GM21528 (cell line): ENCODE measurements around the gene CCDC182.

ENCODE experiments used
- ATAC-seq: cut with Tn5 transposase; IDR thresholded peaks from one replicate; pipeline ENCODE4 v1.9.1; 2021; ENCODE audit warnings: mild to moderate bottlenecking, moderate library complexity; ENCODE audit not compliant: unreplicated experiment, low FRiP score

The CCDC182 gene

DNA sequence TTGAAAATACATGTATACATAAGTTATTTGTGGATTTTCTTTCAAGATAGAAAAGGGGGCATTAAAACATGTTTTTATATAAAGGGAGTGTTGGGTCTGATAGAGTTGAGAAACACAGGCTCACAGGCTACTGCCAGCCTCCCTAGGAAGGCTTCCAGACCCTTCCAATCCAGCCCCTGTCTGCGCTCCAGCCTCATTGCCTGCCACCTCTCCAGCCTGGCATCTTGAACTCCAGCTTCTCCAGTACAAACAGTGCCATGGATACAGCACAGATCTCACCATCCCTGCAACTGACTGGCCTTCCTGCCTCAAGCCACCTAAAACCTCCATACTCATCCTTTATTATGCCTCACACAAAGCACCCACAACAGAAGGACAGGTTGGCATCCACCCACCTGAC is 40.7 kb downstream of the CCDC182 start:
- ATAC-seq = no peak

DNA sequence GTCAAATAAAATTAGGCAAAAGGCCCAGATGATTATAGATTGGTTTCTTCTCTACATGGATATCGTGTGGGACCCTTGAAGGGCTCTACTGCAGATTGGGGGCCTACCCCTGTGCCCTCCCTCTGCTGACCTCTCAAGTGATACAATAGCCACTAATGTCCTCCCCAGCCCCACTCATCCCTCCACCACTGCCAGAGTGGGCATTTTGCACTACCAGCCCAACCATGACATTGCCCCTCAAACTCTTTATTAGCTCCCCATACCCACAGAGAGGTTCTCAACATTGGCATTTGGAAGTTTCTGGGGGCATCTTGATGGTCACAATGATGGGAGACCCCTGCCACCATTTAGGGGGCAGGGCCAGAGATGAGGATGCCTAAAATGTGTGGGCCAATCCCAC is 41.8 kb downstream of the CCDC182 start:
- ATAC-seq = no peak

DNA sequence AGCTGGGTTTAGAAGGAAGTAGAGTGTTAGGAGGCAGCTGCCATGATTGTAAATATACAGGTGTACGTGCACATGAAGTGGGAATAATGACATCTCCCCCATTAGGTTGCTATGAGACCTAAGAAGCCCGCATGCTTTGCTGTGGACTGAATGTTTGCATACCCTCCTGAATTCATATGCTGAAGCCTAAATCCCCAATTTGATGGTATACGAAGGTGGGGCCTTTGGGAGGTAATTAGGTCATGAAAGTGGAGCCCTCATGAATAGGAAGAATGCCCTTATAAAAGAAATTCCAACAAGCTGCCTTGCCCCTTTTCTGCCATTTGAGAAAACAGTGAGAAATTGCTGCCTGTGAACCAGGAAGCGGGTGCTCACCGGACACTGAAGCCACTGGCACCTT is 44.0 kb downstream of the CCDC182 start:
- no peak for ATAC-seq

DNA sequence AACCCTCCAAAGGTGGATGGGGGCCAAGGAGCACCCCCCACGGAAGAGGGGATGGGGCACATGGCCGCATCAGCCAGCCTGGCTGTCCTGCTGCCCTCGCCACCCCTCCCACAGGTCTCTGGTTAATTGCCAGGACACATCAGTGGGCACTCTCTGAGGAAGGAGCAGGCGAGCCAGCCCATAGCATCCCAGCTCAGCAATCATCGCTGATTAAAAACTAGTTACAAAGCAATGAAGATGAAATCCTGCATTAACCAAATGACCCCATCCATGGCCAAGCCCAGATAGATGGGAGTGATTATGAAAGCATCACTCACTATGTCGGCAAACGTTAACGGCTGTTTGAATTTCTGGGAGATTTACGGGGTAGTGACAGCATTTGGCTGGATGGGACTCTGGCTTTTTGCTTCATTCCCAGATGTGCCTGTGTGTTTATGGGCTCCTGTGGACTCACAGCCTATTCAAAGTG is 45.3 kb downstream of the CCDC182 start:
- ATAC-seq = no peak

DNA sequence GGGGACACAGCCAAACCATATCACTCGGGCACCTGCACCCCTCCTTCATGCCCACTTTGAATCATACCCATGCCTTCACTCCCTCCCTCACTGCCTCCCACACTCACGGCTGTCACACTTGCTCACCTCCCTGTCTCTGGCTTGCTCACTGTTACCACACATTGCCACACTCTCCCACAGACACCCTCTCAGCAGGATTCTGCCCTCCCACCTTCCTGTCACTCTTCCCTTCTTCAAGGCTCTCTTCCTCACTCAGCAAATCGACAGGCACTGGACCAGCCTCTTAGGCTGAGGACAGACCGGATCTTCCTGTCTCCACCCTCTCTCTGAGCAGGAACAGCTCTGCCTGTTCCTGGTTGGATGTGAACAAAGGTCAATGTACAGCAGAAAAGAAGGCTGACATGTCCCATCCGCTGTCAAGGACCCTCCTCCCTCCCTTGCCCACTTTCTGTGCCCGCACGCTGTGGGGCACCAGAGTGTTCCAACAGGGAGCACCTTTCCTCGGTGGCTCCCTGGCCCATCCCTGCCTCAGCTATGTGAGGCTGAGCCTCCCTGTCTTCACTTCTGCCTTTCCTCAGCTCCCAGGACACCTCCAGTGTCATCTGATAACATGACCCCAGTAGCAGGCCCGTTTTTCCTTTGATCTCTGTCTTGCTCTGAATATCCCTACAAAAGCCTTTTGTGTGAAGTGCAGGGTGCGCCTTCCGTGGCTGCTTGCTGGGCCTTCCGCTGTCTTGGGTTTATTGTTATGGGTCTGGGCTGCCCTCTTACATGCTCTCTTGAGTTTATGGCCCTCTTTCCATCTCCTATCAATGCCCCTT is 47.0 kb downstream of the CCDC182 start:
- no peak for ATAC-seq

GRCh38 chr17:57697197-57697596 is 47.9 kb downstream of the CCDC182 start:
- no peak for ATAC-seq

- no peak for ATAC-seq
Observed at GRCh38 chr17:57696050-57696449, 49.0 kb downstream of the CCDC182 start.
